H7 (cell line): Measurements from ENCODE around the gene NEDD4L. TPM values are rescaled to one million over a fixed set of nuclear protein-coding genes. Genes with fewer than 3 reads are reported as not detected.

Experiments
- DNase-seq: peaks from one replicate; pipeline ENCODE4 v3.0.0; 2012
- H3K27me3 ChIP-seq: 2 replicates; pipeline ENCODE4 v1.6.0; 2011; ENCODE audit warnings: mild to moderate bottlenecking, low read length; ENCODE audit not compliant: control insufficient read depth, insufficient read depth
- H3K36me3 ChIP-seq: replicated peaks from 2 replicates; pipeline ENCODE4 v1.5.1; 2011; ENCODE audit warnings: low read length; ENCODE audit not compliant: control insufficient read depth, insufficient read depth
- H3K4me3 ChIP-seq: 2 replicates; pipeline ENCODE4 v1.5.1; 2011; ENCODE audit warnings: low read depth, mild to moderate bottlenecking, control low read depth, low read length, moderate library complexity; ENCODE audit not compliant: insufficient read depth
- total RNA-seq: library from RNA; depleted of rRNA; stranded (reverse); fragments of >200 nt; shearing (Covaris generic); gene quantifications from 2 replicates; pipeline ENCODE4 v1.2.3, GENCODE V29; 2014

Gene NEDD4L
- total RNA-seq, 1 experiment from 2014 or later: 39.8 TPM

DNA sequence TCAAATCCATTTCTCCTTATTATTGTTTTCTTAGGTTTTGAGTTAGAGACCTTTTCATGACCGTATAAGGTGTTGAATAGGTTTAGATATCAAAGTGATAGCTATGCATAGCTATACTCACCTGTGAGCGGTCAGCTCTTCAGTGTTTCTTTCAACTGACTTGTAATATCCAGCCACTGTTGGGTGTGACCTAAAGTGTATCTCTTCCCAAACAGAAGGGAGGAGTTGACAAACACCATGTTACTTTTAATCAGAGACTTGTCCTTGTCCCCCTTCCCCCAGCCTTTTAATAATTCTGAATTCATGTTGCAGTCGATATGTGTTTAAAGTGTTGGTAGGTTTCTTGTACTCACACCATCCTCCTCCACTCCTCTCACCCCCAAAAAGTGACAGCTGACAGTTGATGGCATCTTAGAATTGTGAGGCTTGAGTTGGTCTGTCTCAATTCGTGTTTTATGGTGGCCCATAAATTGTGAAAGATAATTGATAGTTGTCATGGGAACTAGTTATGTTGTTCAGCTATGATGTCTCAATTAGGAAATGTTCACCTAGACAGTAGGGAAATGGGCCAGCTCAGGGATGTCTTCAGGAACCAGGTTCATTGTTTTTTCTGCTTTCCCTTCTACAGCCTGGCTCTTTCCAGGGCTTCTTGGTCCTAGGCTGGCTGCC lies 12.0 kb downstream of the NEDD4L start:
- H3K4me3 ChIP-seq: no peak overlapping the region
- no peak for DNase-seq
- H3K36me3 ChIP-seq: no peaks in the 10 kb centered on the region
- no peaks in the 10 kb centered on the region for H3K27me3 ChIP-seq

DNA sequence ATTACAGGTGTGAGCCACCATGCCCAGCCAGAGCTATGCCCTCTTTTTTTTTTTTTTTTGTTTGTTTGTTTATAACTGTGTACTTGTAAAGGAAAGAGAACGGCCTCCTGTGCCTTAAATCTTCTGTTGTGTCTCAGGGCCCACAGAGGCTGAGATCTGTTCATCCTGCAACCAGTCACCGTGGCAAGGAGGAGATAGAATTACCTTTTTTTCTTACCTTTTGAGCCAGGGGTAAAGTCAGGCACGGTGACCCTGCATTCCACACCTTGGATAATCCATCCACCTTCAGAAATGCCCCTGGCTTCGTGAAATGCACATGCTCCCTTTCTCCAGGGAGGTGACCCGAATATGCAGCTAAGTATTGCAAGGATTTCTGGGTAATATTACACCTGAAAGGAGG lies 12.8 kb downstream of the NEDD4L start:
- no peaks in the 10 kb centered on the region for H3K36me3 ChIP-seq
- no peak overlapping the region for H3K4me3 ChIP-seq
- DNase-seq: no peak
- H3K27me3 ChIP-seq: no peaks in the 10 kb centered on the region

DNA sequence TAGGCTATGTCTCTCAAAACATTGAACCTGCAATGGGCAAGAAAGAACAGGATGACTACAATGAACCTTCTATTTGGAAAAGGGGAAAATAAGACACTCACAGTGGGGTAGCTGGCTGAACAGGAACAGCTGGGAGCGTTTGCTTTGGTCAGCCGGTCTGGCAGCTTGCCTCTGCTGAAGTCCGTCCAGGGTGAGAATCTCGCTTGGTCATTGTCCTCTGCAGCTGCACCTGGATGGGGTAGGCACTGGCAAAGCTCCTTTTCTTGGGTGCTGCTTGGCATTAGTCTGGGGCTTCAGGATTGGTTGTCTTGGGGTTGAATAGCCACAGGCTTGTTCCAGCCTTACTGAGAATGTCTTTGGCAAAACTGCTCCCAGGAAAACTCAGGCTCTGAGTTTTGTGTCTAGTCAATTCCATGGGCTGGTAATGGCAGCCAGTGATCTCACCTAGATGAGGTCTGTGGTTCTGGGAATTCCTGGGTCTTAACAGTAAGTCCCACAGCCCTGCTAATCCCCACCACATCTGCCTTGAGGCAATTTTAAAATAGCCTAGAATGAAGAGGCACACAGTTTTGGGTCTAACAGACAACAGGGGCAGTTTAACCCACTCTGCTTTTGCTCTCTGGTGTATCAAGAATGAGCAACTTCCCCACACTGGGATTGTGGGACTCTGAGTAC lies 13.4 kb downstream of the NEDD4L start:
- H3K4me3 ChIP-seq: no peak overlapping the region
- H3K36me3 ChIP-seq: no peaks in the 10 kb centered on the region
- H3K27me3 ChIP-seq: no peaks in the 10 kb centered on the region
- no peak for DNase-seq

DNA sequence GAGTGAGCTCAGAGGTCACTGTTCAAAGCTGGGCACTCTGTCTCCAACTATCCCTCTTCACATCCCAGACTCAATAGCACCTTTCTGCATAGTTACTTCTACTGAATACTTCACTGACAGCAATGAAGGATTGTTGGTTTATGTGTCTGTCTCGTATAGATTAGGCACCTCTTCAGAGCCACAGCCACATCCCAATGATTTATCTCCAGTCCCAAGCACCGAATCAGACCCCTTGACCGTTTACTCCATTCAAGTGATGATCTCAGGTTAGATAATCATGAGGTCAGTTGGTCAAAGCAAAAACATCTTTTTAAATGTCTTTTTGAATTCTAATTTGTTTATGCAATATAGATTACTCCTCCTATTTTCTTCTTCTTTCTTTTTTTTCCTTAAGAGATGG lies 14.7 kb downstream of the NEDD4L start:
- Histone ChIP-seq H3K27me3 (no peaks in the 10 kb centered on the region), H3K4me3 (no peak overlapping the region), H3K36me3 (no peaks in the 10 kb centered on the region)
- DNase-seq: no peak

DNA sequence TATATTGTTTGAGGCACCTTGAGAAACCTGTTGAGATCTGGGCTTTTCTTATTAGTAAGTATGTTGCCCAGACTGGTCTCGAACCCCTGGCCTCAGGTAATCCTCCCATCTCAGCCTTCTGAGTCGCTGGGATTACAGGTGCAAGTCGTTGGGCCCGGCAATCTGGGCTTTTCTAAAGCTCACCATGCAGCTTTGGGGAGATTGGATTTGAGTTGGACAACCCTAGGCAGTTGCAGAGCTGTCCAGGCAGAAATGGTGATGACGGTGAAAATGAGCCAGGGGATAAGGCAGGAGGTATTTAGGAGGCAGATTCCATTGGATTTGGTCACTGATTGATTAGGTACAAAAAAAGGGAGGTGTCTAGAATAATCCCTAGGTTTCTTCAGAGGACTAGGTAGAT lies 16.2 kb downstream of the NEDD4L start:
- no peak for DNase-seq
- no peaks in the 10 kb centered on the region for H3K27me3 ChIP-seq
- H3K36me3 ChIP-seq: no peaks in the 10 kb centered on the region
- H3K4me3 ChIP-seq: no peak overlapping the region

DNA sequence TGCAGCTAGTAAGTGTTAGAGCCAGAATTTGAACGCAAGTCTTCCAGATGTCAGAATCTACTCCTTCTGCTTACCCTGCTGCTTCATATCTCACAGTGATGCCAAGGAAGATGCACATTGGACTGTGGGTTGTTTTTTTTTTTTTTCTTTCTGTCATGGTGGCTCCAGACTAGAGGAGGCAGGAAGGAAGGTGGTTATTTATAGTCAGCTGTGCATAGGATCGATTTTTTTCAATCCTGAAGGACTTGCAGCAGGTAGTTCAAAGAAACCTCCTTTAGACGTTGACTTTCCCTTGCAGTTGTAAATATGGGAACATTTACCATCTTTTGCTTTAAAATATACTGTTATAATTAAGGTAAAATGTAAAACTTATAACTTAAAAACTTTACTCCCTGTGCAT lies 17.3 kb downstream of the NEDD4L start:
- Histone ChIP-seq H3K36me3 (no peaks in the 10 kb centered on the region), H3K27me3 (no peaks in the 10 kb centered on the region), H3K4me3 (no peak overlapping the region)
- DNase-seq: no peak

DNA sequence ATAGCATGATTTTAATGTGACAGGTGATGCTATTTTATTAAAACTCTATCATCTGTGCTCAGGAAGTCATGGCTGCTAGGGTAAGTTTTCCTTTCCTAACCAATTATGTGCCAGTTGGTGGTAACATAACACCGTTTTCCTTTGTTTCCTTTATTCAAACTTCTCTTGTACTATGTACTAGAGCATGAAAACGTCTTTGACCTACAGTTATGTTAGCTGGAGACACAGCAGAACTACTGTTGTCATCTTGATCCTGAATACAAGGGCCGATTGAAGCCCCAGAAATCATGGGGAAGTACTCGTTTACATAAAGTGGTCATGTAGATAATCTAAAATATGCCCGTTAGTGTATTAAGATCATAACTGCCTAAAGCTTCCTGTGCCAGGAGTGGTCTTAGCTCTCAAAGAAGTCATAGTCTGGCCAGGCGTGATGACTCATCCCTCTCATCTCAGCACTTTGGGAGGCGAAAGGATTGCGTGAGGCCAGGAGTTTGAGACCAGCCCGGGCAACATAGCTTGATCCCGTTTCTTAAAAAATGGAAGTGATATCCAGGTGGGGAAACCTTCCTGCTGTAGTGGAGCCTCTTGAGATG lies 20.5 kb downstream of the NEDD4L start:
- no peak for DNase-seq
- H3K4me3 ChIP-seq: no peak overlapping the region
- H3K36me3 ChIP-seq: no peaks in the 10 kb centered on the region
- H3K27me3 ChIP-seq: no peaks in the 10 kb centered on the region

DNA sequence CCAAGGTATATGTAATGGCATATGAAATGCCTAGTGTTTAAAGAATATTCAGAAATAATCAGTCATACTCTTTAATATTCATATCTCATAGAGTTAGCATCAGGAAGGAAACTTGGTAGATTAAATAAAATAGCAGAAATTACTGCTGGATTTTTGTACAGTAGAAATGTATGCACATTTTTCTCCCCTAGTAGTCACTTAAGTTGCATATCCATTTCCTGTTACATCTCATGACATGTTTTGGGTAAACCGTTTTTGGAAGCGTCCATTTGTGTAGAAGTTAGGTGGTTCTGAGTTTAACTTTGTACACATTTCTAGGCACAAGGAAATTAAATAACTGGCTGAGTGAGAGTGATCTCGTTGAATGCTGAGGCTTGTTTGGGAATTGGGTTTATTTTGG lies 21.9 kb downstream of the NEDD4L start:
- Histone ChIP-seq H3K36me3 (no peaks in the 10 kb centered on the region), H3K4me3 (no peak overlapping the region), H3K27me3 (no peaks in the 10 kb centered on the region)
- DNase-seq: no peak

DNA sequence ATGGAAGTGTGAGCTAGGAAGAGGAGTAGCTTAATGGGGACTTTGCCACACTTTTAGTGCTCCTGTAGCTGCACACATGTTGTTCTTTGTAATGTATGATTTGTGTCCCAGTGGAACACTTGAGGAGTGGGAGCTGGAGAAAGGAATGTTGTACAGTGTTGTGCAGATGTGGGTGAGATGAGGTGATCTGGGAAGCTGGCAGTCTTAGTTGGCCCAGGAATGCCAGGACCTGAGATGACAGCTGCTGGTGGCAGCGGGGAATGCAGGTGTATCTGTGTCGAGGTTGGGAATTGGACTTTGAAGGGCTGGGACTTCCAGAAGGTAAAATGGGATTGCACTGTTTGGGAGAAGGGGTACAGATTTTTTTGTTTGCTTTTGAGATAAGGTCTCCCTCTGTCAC lies 23.6 kb downstream of the NEDD4L start:
- DNase-seq: no peak
- no peaks in the 10 kb centered on the region for H3K36me3 ChIP-seq
- no peak overlapping the region for H3K4me3 ChIP-seq
- no peaks in the 10 kb centered on the region for H3K27me3 ChIP-seq

DNA sequence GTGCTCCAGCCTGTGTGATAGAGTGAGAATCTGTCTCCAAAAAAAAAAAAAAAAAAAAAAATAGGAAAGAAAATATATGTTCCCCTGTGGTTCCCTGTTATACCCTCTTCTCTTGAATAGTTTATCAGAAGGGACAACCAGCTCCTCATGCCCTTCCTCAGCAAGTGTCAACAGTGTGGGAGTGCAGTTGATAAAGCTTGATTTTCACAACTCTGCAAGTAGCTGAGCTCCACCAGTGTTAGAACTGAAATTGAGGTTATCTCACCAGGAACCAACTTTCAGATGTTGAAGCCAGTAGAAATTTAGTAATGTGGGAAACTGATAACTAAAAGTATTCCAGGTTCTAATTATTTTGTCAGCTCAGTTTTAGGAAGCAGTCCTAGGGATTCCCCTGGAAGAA lies 25.1 kb downstream of the NEDD4L start:
- Histone ChIP-seq H3K36me3 (no peaks in the 10 kb centered on the region), H3K27me3 (no peaks in the 10 kb centered on the region), H3K4me3 (no peak overlapping the region)
- DNase-seq: no peak

DNA sequence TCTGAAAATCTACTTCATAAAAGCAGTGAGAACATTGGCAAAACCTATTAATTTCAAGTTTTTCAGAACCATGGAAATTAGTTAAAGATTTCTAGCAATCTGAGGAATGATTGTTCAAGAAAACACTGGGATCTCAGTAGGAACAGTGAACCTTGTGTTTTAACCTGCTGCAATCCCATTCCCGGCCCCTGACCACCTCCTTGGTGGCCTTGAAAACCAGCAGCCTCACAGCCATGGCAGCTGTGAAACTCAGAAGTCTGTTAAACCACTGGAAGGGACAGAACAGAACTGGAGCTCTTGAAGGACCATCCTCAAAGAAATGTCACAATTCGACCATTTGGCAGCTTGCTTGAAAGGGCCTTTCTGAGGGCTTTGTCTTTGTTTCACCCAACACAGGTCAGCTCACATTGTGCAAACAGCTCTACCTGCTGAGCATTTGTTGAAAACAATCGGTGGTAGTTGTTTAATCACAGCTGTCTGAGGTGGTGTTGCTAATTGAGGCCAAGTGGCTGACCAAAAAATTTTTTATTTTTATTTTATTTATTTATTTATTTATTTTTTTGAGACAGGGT lies 25.8 kb downstream of the NEDD4L start:
- DNase-seq: no peak
- H3K27me3 ChIP-seq: no peaks in the 10 kb centered on the region
- no peak overlapping the region for H3K4me3 ChIP-seq
- H3K36me3 ChIP-seq: no peaks in the 10 kb centered on the region

DNA sequence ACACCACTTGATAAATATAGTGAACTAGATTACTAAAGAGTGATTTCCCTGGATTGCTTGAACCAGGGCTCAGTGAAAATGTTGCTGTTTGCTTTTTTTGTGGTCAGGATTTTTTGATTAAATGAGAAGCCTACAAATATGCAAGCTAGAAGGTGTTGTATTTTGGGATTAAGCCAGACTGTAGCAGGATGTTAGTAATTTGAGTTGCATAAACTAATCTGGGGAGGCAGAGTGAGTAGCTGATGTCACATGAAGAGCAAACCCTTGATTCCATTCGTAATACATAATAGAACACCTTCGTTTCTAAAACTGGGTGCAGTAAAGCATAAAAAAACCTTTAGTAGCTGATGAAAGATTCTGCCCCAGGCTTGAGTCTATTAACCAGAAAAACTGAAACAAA lies 32.0 kb downstream of the NEDD4L start:
- Histone ChIP-seq H3K36me3 (no peaks in the 10 kb centered on the region), H3K4me3 (no peak overlapping the region), H3K27me3 (no peaks in the 10 kb centered on the region)
- no peak for DNase-seq

DNA sequence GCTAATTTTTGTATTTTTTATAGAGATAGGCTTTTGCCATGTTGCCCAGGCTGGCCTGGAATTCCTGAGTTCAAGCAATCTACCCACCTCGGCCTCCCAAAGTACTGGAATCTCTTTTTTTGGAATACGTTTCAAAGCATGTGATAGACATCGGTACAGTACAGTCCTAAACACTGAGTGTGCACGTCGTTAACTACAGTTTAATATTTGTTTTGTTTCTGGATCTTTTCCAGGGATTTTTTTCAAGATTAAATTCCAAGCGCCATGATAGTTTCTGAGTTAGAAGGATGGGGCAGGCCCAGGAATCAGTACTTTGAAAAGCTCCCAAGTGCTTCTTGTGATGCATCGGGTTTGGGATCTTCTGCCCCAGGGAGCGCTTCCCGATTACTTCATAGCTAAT lies 33.3 kb downstream of the NEDD4L start:
- H3K36me3 ChIP-seq: no peaks in the 10 kb centered on the region
- H3K27me3 ChIP-seq: no peaks in the 10 kb centered on the region
- no peak overlapping the region for H3K4me3 ChIP-seq
- no peak for DNase-seq

DNA sequence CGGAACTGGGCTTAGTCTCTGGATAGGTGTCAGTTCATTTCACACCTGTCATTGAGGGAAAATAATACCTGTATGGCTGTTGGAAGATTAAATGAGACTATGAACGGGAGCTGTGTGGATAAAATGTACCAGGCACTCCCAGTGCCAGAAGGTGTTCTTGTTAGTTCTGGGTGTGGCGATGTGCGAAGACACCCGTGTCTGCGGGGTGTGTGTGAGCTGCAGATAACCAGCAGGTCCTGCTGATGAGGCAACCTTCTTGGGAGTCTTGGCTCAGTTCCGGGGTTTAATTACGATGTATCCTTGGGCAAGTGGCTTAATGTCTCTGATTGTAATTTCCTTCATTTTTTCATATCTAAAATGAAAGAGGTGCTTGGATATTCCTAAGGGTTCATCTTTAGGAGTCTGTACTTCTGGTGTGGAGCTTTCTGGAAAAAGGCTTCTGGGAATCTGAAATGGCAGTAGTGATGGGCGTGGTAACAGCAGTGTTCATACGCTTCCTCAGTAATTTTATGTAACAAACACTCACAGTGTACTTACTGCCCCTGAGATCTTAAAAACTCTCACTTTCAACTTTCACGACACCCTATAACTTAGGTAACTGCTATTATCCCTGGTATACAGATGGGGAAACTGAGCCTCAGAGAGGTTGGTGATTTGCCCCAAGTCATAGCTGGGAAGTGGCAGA lies 35.0 kb downstream of the NEDD4L start:
- no peaks in the 10 kb centered on the region for H3K36me3 ChIP-seq
- no peaks in the 10 kb centered on the region for H3K27me3 ChIP-seq
- DNase-seq: no peak
- H3K4me3 ChIP-seq: no peak overlapping the region

DNA sequence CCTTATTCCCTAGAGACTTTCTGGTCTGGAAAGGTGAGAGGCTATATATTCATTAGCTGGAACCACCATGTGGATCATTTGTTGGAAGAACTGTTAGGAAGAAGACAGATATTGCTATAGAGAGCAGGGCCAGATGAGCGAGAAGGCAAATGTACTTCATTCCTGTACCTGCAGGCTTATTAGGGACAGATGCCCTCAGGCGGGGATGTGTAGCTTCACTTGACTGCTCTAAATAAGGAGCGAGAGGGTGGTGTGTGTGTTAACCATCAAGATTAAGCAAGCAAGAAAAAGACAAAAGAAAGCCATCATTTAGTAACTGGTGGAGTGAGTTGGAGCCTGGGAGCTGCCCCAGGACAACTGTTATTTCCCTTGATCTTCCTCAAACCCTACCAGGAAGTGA lies 36.4 kb downstream of the NEDD4L start:
- H3K36me3 ChIP-seq: no peaks in the 10 kb centered on the region
- DNase-seq: no peak
- no peak overlapping the region for H3K4me3 ChIP-seq
- no peaks in the 10 kb centered on the region for H3K27me3 ChIP-seq
